Loucy (cell line): Measurements from ENCODE around the gene PARP12.

ENCODE experiments used
- H2AFZ ChIP-seq: fragments of 200-600 bp; sonication (generic); 2 replicates; pipeline ENCODE4 v1.6.0; 2016; ENCODE audit warnings: antibody characterized with exemption, mild to moderate bottlenecking, low read length, moderate library complexity
- H3F3A ChIP-seq: fragments of 200-600 bp; 2 replicates; pipeline ENCODE4 v1.6.0; 2016; ENCODE audit warnings: antibody characterized with exemption, low read depth, mild to moderate bottlenecking
- H3K27me3 ChIP-seq: fragments of 200-600 bp; sonication (generic); 2 replicates; pipeline ENCODE4 v1.6.1; 2014; ENCODE audit warnings: low read length, mild to moderate bottlenecking; ENCODE audit not compliant: insufficient read depth, poor library complexity, severe bottlenecking
- H3K36me3 ChIP-seq: fragments of 200-600 bp; sonication (generic); 2 replicates; pipeline ENCODE4 v1.6.1; 2016; ENCODE audit warnings: low read length; ENCODE audit not compliant: insufficient read depth
- H3K4me1 ChIP-seq: fragments of 200-600 bp; sonication (generic); 2 replicates; pipeline ENCODE4 v1.5.1; 2014; ENCODE audit warnings: low read length, mild to moderate bottlenecking; ENCODE audit not compliant: insufficient read depth, poor library complexity, severe bottlenecking
- H3K4me2 ChIP-seq: fragments of 200-600 bp; sonication (generic); 2 replicates; pipeline ENCODE4 v1.6.0; 2014; ENCODE audit warnings: antibody characterized with exemption, low read length, low read depth, mild to moderate bottlenecking; ENCODE audit not compliant: poor library complexity, severe bottlenecking
- H3K4me3 ChIP-seq: fragments of 200-600 bp; sonication (generic); 2 replicates; pipeline ENCODE4 v1.5.1; 2014; ENCODE audit warnings: low read length, mild to moderate bottlenecking, mixed read lengths; ENCODE audit not compliant: poor library complexity, severe bottlenecking
- H3K79me2 ChIP-seq: fragments of 200-600 bp; sonication (generic); 2 replicates; pipeline ENCODE4 v1.6.1; 2014; ENCODE audit warnings: low read length; ENCODE audit not compliant: insufficient read depth
- H3K9ac ChIP-seq: fragments of 200-600 bp; sonication (generic); 2 replicates; pipeline ENCODE4 v1.6.0; 2014; ENCODE audit warnings: mild to moderate bottlenecking, low read depth, low read length, moderate library complexity; ENCODE audit not compliant: poor library complexity, severe bottlenecking
- H3K9me2 ChIP-seq: fragments of 200-600 bp; sonication (generic); replicated peaks from 2 replicates; pipeline ENCODE4 v1.6.1; 2016; ENCODE audit warnings: low read depth, low read length, mixed read lengths
- H3K9me3 ChIP-seq: fragments of 200-600 bp; sonication (generic); 2 replicates; pipeline ENCODE4 v1.6.1; 2014; ENCODE audit warnings: mild to moderate bottlenecking, antibody characterized with exemption, low read length, low read depth; ENCODE audit not compliant: insufficient read depth
- H4K20me1 ChIP-seq: fragments of 200-600 bp; sonication (generic); 2 replicates; pipeline ENCODE4 v1.6.0; 2014; ENCODE audit warnings: antibody characterized with exemption, low read length, mild to moderate bottlenecking; ENCODE audit not compliant: insufficient read depth, poor library complexity, severe bottlenecking
- EZH2phosphoT487 ChIP-seq: fragments of 200-600 bp; IDR thresholded peaks from 2 replicates; pipeline ENCODE4 v1.6.1; 2018; ENCODE audit warnings: antibody characterized with exemption, mild to moderate bottlenecking, moderate library complexity, borderline replicate concordance
- TF ChIP-seq, protein P1 (sequence below): fragments of 200-600 bp; sonication (generic); conservative IDR thresholded peaks from 2 replicates; pipeline ENCODE4 v1.5.1; 2014; ENCODE audit warnings: mild to moderate bottlenecking, antibody characterized with exemption, low read length

PARP12 gene

DNA sequence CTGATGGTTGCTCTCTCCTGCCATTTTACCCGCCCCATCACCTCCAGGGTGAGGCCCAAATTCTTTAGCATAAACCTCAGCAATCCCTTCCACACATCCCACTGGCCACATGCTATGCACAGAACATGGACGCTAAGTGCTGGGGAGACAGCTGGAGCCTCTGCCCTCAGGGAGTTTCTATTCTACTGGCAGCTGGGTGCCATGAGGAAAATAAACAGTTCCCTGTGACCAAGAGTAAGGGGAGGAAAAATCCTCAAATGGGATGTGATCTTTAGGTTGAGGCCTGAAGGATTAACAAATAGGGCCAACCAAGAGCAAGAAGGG is 1.2 kb downstream of the PARP12 start:
- no peaks in the 10 kb centered on the region for H4K20me1 ChIP-seq
- H3K4me3 ChIP-seq: peak overlapping the region; percentile 97
- H3K9me3 ChIP-seq: 0 out of 2 replicates have a peak, but pooled peaks cover 4% of the 10 kb centered on the region
- no peak overlapping the region for H2AFZ ChIP-seq
- H3F3A ChIP-seq: no peaks in the 10 kb centered on the region
- no peaks in the 10 kb centered on the region for H3K27me3 ChIP-seq
- no peaks in the 10 kb centered on the region for H3K9me2 ChIP-seq
- TF ChIP-seq EZH2phosphoT487: no peak
- H3K9ac ChIP-seq: peak overlapping the region; percentile 87
- H3K36me3 ChIP-seq: peaks cover 4% of the 10 kb centered on the region; the same call in 1 of the 2 replicates
- H3K4me1 ChIP-seq: peaks cover 58% of the 10 kb centered on the region
- peaks cover 49% of the 10 kb centered on the region for H3K79me2 ChIP-seq
- peak overlapping the region; percentile 96 for H3K4me2 ChIP-seq

GRCh38 chr7:140060788-140061606 is 1.8 kb downstream of the PARP12 start:
- no peak for TF ChIP-seq EZH2phosphoT487
- H3K9ac ChIP-seq: peak overlapping the region; percentile 87
- peak overlapping the region; percentile 97 for H3K4me3 ChIP-seq
- H3K4me1 ChIP-seq: peaks cover 61% of the 10 kb centered on the region
- H3K4me2 ChIP-seq: peak overlapping the region; percentile 96
- no peaks in the 10 kb centered on the region for H3K9me3 ChIP-seq
- no peaks in the 10 kb centered on the region for H3K27me3 ChIP-seq
- peaks cover 6% of the 10 kb centered on the region; the same call in 1 of the 2 replicates for H3K36me3 ChIP-seq
- H3K79me2 ChIP-seq: peaks cover 53% of the 10 kb centered on the region
- H3F3A ChIP-seq: no peaks in the 10 kb centered on the region
- H4K20me1 ChIP-seq: no peaks in the 10 kb centered on the region
- H3K9me2 ChIP-seq: no peaks in the 10 kb centered on the region
- H2AFZ ChIP-seq: no peak overlapping the region

DNA sequence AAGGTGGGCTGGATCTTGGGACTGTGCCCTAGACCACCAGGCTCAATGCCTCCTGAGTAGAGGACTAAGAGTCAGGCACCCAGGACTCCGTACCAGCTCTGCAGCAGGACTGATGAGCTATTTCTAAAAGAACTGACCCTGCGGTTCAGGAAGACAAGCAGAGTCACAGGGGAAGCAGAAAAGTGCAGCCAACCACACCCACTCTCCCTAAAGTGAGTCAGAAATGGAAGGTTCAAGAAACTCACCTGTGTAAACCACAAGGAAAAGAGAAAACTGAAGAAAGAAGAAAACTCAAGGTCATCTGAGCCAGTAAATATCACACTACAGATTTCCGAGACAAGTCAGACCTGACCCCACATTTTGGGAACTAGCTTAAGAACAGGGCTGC is 2.5 kb downstream of the PARP12 start:
- no peaks in the 10 kb centered on the region for H3F3A ChIP-seq
- no peaks in the 10 kb centered on the region for H3K27me3 ChIP-seq
- H3K4me2 ChIP-seq: peak overlapping the region; percentile 96
- H3K36me3 ChIP-seq: peaks cover 6% of the 10 kb centered on the region; the same call in 1 of the 2 replicates
- no peak for TF ChIP-seq EZH2phosphoT487
- TF ChIP-seq, protein P1, sequence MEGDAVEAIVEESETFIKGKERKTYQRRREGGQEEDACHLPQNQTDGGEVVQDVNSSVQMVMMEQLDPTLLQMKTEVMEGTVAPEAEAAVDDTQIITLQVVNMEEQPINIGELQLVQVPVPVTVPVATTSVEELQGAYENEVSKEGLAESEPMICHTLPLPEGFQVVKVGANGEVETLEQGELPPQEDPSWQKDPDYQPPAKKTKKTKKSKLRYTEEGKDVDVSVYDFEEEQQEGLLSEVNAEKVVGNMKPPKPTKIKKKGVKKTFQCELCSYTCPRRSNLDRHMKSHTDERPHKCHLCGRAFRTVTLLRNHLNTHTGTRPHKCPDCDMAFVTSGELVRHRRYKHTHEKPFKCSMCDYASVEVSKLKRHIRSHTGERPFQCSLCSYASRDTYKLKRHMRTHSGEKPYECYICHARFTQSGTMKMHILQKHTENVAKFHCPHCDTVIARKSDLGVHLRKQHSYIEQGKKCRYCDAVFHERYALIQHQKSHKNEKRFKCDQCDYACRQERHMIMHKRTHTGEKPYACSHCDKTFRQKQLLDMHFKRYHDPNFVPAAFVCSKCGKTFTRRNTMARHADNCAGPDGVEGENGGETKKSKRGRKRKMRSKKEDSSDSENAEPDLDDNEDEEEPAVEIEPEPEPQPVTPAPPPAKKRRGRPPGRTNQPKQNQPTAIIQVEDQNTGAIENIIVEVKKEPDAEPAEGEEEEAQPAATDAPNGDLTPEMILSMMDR: no peak
- H3K9ac ChIP-seq: peak overlapping the region; percentile 87
- no peaks in the 10 kb centered on the region for H3K9me3 ChIP-seq
- H3K79me2 ChIP-seq: peaks cover 56% of the 10 kb centered on the region
- no peak overlapping the region for H2AFZ ChIP-seq
- peak overlapping the region; percentile 97 for H3K4me3 ChIP-seq
- no peaks in the 10 kb centered on the region for H3K9me2 ChIP-seq
- peaks cover 4% of the 10 kb centered on the region for H4K20me1 ChIP-seq
- H3K4me1 ChIP-seq: peaks cover 61% of the 10 kb centered on the region

DNA sequence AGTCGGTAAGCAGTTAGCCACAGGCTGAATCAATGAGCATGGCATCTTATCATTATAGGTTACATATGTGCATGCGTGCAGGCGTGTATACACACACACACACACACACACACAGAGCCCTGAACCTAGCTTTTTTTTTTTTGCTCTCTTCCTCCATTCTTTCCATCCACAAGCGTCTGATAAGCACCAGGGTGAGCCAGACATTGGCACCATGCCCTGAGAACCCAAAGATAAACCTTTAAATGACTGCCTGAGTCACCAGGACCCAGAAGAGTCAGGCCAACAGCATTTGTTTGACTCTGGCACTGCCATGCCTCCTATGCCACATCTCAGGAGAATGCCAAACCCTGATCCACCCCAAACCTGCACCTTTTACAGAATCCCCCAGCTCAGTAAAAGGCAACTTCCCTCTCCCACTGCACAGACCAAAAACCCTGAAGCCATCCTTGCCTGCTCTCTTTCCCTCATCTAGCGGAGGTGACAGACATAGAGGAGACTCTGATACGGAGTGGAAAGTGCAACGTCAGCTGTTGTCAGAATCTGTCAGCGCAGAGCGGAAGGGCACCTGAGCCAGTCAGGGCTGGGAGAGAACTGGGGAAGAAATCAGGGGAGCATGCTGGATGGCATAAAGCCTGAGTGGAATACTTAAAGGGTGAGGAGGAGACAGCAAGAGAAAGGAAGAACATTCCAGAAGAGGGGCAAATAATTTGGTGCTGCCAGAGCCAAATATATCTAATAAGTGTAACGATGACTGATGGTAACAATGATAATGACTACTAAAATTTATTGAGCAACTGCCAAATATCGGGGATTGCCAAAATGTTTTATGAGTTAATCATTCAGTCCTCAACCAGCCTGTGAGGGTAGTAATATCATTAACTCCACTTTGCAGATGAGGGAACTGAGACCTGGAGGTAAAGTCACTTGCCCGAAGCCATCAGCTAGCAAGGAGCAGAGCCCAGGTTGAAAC is 3.2 kb downstream of the PARP12 start:
- H3K36me3 ChIP-seq: peaks cover 6% of the 10 kb centered on the region; the same call in 1 of the 2 replicates
- peak overlapping the region; percentile 97 for H3K4me3 ChIP-seq
- H3K4me1 ChIP-seq: peaks cover 61% of the 10 kb centered on the region
- H3K9me2 ChIP-seq: no peaks in the 10 kb centered on the region
- TF ChIP-seq EZH2phosphoT487: no peak
- TF ChIP-seq, protein P1: no peak
- no peaks in the 10 kb centered on the region for H3F3A ChIP-seq
- peaks cover 56% of the 10 kb centered on the region for H3K79me2 ChIP-seq
- peak overlapping the region; percentile 96 for H3K4me2 ChIP-seq
- no peaks in the 10 kb centered on the region for H3K9me3 ChIP-seq
- H3K9ac ChIP-seq: peak overlapping the region; percentile 87
- no peak overlapping the region for H2AFZ ChIP-seq
- peaks cover 7% of the 10 kb centered on the region for H4K20me1 ChIP-seq
- H3K27me3 ChIP-seq: no peaks in the 10 kb centered on the region
